Measurements from ENCODE around the gene MICA.

Gene MICA

DNA sequence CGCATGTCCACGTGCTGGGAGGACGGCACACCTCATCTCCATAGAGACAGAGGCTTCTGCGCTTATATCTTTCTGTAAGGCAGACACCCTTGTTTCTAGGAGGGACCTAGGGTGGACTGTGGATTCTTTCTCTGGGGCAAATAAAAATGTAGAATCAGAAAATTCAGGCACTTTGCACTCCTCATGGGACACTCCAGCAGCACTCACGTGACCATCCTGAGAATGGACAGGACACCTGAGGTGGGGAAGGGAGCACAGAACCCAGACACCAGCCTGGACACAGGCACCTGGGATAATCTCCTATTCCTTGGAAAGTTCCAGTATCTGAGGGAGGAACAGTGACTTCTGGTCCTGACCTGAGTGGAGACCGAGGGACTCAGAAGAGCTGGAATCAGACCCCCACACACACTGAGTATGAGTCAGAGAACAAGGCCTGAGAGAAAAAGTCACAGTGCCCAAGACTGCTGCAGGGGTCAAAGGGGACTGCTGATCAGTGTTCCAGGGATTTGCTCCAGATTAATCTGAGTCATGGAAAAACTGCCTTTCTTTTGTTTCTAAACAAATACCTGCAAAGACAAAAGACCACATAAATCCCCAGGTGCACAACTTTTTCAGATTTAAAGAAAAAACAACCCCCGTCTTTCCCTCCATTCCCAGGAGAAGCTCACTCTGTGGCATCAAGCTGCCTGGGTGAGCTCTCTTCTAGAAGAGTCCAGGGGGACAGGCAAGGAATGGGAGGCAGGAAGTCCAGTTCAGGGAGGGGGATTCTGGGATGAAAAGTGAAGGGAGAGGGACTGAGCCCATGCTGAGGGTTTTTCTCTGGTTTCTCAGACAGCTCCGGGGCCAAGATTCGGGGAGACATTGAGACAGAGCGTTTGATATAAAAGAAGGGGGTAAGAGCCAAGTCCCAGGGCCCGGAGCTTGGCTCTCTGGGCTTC is 58.9 kb downstream of the MICA start:
- no peak for DNase-seq

DNA sequence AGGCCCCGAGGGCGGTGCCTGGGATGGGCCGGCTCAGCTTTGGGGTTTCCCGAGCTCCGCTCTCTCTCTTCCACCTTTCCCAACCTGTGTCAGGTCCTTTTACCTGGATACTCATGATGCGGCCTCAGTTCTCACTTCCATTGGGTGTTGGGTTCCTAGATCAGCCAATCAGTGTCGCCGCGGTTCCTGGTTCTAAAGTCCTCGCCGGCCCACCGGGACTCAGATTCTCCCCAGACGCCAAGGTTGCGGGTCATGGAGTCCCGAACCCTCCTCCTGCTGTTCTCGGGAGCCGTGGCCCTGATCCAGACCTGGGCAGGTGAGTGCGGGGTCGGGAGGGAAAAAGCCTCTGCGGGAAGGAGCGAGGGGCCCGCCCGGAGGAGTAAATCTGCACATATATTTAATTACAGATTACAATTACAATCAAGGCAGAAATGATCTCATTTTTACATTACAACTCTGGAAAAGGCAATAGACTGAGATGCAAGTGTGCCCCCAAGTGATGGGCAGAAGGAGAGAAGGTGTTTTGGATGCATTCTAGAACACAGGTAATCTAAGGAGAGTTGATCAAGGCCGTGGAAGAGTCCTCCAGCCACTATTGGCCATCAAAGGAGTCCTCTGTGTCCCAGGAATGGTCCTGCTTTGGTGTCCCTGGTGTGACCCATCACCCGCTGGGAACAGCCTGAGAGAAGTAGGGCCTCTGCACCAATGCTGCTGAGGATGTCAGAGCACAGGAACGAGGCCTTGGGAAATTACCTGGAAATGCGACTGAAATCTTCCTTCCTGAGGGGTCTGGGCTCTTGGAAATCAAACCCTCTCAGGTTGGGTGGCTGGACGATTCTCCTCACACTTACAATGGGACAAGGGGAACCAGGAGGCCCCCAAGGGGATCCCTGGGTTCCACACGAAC is 59.8 kb downstream of the MICA start:
- peak; percentile 95 for DNase-seq

DNA sequence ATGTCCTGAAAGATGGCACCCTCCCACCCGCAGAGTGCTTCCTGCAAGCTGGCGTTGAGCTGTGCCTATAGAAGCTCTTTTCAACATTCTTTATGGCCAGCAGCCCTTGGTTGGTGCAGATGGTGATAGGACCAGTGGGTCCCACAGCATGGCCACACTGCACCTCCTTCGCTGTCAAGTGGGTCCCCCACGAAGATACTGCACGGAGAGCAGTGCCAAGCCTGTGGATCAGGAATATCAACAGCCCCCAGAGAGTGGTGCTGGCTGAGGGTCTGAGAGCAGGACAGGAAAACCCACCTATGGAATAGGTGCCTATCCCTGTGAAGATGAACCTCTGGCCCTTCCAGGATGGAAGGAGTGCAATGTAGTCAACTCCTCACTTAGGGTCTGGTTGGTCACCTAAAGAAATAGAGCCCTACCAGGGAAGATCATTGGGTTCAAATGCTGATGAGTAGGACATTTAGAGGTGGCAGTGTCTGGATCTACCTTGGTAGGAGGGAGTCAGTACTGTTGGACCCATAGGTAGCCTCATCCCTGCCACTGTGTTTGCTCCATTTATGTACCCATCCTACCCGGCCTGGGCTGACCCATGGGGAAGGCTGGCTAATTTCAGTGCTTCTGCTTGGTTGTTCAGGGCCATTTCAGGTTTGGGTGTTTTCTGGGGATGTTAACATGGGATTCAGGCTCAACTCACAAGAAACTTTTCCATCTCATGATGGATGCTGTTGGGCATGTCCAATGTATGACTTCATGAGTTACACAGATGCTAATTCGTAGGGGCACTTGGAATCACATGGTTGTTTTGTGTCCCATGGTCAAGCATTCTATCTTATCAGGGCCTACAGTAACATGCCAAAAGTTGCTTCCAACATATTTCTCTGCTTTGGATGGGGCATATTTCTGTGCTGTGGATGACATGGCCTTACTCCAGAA is 61.1 kb downstream of the MICA start:
- no peak for DNase-seq

Data from activated effector memory CD4-positive, alpha-beta T cell treated with anti-CD3 and anti-CD28 coated beads, Interleukin-2, amount 50 U/mL, for 16 hours (primary cell).